GM18511 (cell line): Measurements from ENCODE around the gene MALL.
"Not testable (repeated sequence)": the region's sequence is repeated elsewhere in the genome, so short reads cannot be mapped to it uniquely, and the experiment has no call there.

ENCODE experiments used
- ATAC-seq: cut with Tn5 transposase; IDR thresholded peaks from one replicate; pipeline ENCODE4 v1.9.1; 2021; ENCODE audit warnings: mild to moderate bottlenecking, moderate library complexity; ENCODE audit not compliant: unreplicated experiment

Gene MALL

GRCh38 chr2:110099471-110100225, 16.0 kb downstream of the MALL start:
- ATAC-seq = no peak

- ATAC-seq = no peak
These were observed 16.6 kb downstream of the MALL start for GRCh38 chr2:110099038-110099425.

GRCh38 chr2:110097506-110098220, 18.0 kb downstream of the MALL start:
- no peak for ATAC-seq

GRCh38 chr2:110095994-110096633, 19.5 kb downstream of the MALL start:
- no peak for ATAC-seq

GRCh38 chr2:110094884-110095534, 20.6 kb downstream of the MALL start:
- not testable (repeated sequence) for ATAC-seq

- ATAC-seq = not testable (repeated sequence)
These were observed 21.7 kb downstream of the MALL start for GRCh38 chr2:110093924-110094323.

- not testable (repeated sequence) for ATAC-seq
These were observed 25.5 kb downstream of the MALL start for GRCh38 chr2:110090164-110090563.

- not testable (repeated sequence) for ATAC-seq
These were observed 31.9 kb downstream of the MALL start for GRCh38 chr2:110083757-110084156.

- ATAC-seq = not testable (repeated sequence)
These were observed 32.5 kb downstream of the MALL start for GRCh38 chr2:110083162-110083561.

- ATAC-seq = not testable (repeated sequence)
These were observed 37.5 kb downstream of the MALL start for GRCh38 chr2:110078104-110078503.

GRCh38 chr2:110075896-110076295, 39.7 kb downstream of the MALL start:
- not testable (repeated sequence) for ATAC-seq

GRCh38 chr2:110069869-110070268, 45.8 kb downstream of the MALL start:
- ATAC-seq = not testable (repeated sequence)

GRCh38 chr2:110068153-110068552, 47.5 kb downstream of the MALL start:
- not testable (repeated sequence) for ATAC-seq

- ATAC-seq = not testable (repeated sequence)
These were observed 53.3 kb downstream of the MALL start for GRCh38 chr2:110062332-110062731.

- ATAC-seq = not testable (repeated sequence)
These were observed 55.1 kb downstream of the MALL start for GRCh38 chr2:110060550-110060949.

- ATAC-seq = not testable (repeated sequence)
These were observed 55.8 kb downstream of the MALL start for GRCh38 chr2:110059694-110060358.

GRCh38 chr2:110059009-110059693, 56.5 kb downstream of the MALL start:
- ATAC-seq = not testable (repeated sequence)

- ATAC-seq = not testable (repeated sequence)
These were observed 57.6 kb downstream of the MALL start for GRCh38 chr2:110058034-110058433.

- ATAC-seq = not testable (repeated sequence)
These were observed 59.7 kb downstream of the MALL start for GRCh38 chr2:110055819-110056408.
